Mesendoderm (in vitro differentiated cells): ENCODE results near the gene RASAL2.

Experiments used
- DNase-seq: peaks from one replicate; pipeline ENCODE4 v3.0.0; 2013
- H2AK5ac ChIP-seq: 2 replicates; pipeline ENCODE4 v1.6.1; 2013; ENCODE audit warnings: low read length, inconsistent platforms
- H2BK120ac ChIP-seq: 2 replicates; pipeline ENCODE4 v1.6.1; 2013; ENCODE audit warnings: low read depth, mild to moderate bottlenecking, low read length, moderate library complexity, mixed read lengths
- H2BK15ac ChIP-seq: replicated peaks from 2 replicates; pipeline ENCODE4 v1.6.1; 2013; ENCODE audit warnings: low read depth, mild to moderate bottlenecking, moderate library complexity
- H2BK5ac ChIP-seq: 2 replicates; pipeline ENCODE4 v1.6.1; 2013; ENCODE audit warnings: low read length, inconsistent platforms
- H3K18ac ChIP-seq: 2 replicates; pipeline ENCODE4 v1.6.1; 2013; ENCODE audit warnings: mild to moderate bottlenecking, low read length, mixed read lengths
- H3K23ac ChIP-seq: one replicate; pipeline ENCODE4 v1.6.1; 2013; ENCODE audit warnings: low read length
- H3K27ac ChIP-seq: 2 replicates; pipeline ENCODE4 v1.5.1; 2013; ENCODE audit warnings: low read depth, mild to moderate bottlenecking, inconsistent platforms, low read length, moderate library complexity
- H3K27me3 ChIP-seq: 2 replicates; pipeline ENCODE4 v1.6.1; 2013; ENCODE audit warnings: low read length, control low read depth, mild to moderate bottlenecking, inconsistent platforms; ENCODE audit not compliant: insufficient read depth, poor library complexity
- H3K36me3 ChIP-seq: 2 replicates; pipeline ENCODE4 v1.6.1; 2013; ENCODE audit warnings: low read length, inconsistent platforms; ENCODE audit not compliant: control insufficient read depth, insufficient read depth
- H3K4ac ChIP-seq: one replicate; pipeline ENCODE4 v1.6.1; 2013; ENCODE audit warnings: low read depth, mild to moderate bottlenecking, low read length, moderate library complexity
- H3K4me1 ChIP-seq: 2 replicates; pipeline ENCODE4 v1.6.1; 2013; ENCODE audit warnings: low read depth, low read length, inconsistent platforms; ENCODE audit not compliant: control insufficient read depth
- H3K4me2 ChIP-seq: 2 replicates; pipeline ENCODE4 v1.6.1; 2013; ENCODE audit warnings: low read length
- H3K4me3 ChIP-seq: 2 replicates; pipeline ENCODE4 v1.5.1; 2013; ENCODE audit warnings: mild to moderate bottlenecking, low read length
- H3K56ac ChIP-seq: one replicate; pipeline ENCODE4 v1.6.1; 2013; ENCODE audit warnings: low read length
- H3K79me1 ChIP-seq: 2 replicates; pipeline ENCODE4 v1.6.1; 2013; ENCODE audit warnings: low read length, inconsistent platforms
- H3K79me2 ChIP-seq: 2 replicates; pipeline ENCODE4 v1.6.1; 2013; ENCODE audit warnings: mild to moderate bottlenecking, low read length; ENCODE audit not compliant: control insufficient read depth, insufficient read depth
- H3K9ac ChIP-seq: 2 replicates; pipeline ENCODE4 v1.6.1; 2013; ENCODE audit warnings: low read length, inconsistent platforms
- H4K5ac ChIP-seq: one replicate; pipeline ENCODE4 v1.6.1; 2013; ENCODE audit warnings: low read length
- H4K8ac ChIP-seq: one replicate; pipeline ENCODE4 v1.6.1; 2013; ENCODE audit warnings: low read depth, mild to moderate bottlenecking, control low read depth, low read length, moderate library complexity
- WGBS: extraction: QIAGEN DNeasy Blood & Tissue Kit; methylation state at CpG from one replicate; pipeline ENCODE4 v1.1.7; 2013; ENCODE audit warnings: low lambda C conversion rate, missing lambda C conversion rate; ENCODE audit not compliant: insufficient coverage; ENCODE audit errors: extremely low coverage; 5-methylcytosine and 5-hydroxymethylcytosine counted together

Gene RASAL2

DNA sequence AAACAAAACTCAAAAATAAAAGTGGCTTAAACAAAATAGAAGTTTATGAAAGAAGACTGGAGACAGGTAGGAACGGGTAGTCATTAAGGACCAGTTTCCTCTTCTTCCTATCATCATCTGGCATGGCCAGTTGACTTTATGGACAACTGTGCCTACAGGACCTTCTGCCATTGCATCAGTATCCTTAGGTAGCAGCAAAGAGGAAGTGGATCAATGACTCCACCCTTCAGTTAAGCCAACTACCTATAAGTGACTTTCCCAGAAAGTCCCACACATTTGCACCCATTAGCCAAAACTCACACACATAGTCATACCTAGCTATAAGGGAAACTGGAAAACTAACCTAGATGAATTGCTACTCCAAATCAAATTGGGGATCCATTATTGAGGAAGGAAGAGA is 51.7 kb downstream of the RASAL2 start:
- H3K27me3 ChIP-seq, result no peaks in the 10 kb centered on the region
- WGBS, result no CpG with 5 or more reads among the region's 1 CpG
- H3K4me3 ChIP-seq, result no peak overlapping the region

DNA sequence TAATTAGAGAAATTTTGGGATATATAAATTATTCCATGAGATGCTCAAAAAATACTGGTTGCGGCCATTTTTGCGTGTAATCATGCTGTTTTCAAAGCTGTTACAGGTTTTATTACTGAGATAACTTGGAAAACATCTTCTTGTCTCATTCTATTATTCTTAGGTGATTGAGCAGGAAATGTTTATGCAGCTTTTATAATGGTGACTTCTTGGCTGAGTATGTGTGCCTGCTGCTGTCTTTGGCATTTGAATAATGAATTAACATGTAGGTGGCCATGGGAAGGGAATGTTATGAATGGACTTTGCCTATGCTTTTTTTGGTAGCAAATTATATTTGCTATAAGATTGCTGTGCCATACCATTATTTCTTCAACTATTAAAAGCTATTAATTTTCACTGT is 52.5 kb downstream of the RASAL2 start:
- Histone ChIP-seq H3K4me2 (no peak overlapping the region), H3K79me2 (peaks cover 4% of the 10 kb centered on the region), H3K18ac (no peak overlapping the region), H2BK120ac (no peak overlapping the region), H2BK15ac (no peak overlapping the region), H3K4me1 (no peaks in the 10 kb centered on the region), H3K79me1 (peaks cover 4% of the 10 kb centered on the region), H3K9ac (no peak overlapping the region), H3K27ac (no peak overlapping the region), H2BK5ac (no peak overlapping the region), H2AK5ac (no peak overlapping the region), H3K4ac (no peak overlapping the region), H4K5ac (no peak overlapping the region), H3K27me3 (no peaks in the 10 kb centered on the region), H4K8ac (no peak overlapping the region), H3K36me3 (no peaks in the 10 kb centered on the region), H3K23ac (no peak overlapping the region), H3K4me3 (no peak overlapping the region), H3K56ac (no peak overlapping the region)
- DNase-seq, result no peak
- no CpG with 5 or more reads among the region's 2 CpGs for WGBS

More for the DNA sequence above, 51.7 kb downstream of the RASAL2 start:
- no peak overlapping the region for H3K4me2 ChIP-seq
- no peak overlapping the region for H2BK15ac ChIP-seq
- no peak overlapping the region for H3K23ac ChIP-seq
- no peak overlapping the region for H4K8ac ChIP-seq
- no peaks in the 10 kb centered on the region for H3K4me1 ChIP-seq
- peaks cover 4% of the 10 kb centered on the region for H3K79me1 ChIP-seq
- H3K4ac ChIP-seq, result no peak overlapping the region
- H2AK5ac ChIP-seq, result no peak overlapping the region
- no peak overlapping the region for H3K56ac ChIP-seq
- H3K9ac ChIP-seq, result no peak overlapping the region
- no peak overlapping the region for H3K27ac ChIP-seq
- no peak overlapping the region for H4K5ac ChIP-seq
- peaks cover 4% of the 10 kb centered on the region for H3K79me2 ChIP-seq
- no peak overlapping the region for H2BK5ac ChIP-seq
- no peak for DNase-seq
- H2BK120ac ChIP-seq, result no peak overlapping the region
- H3K36me3 ChIP-seq, result no peaks in the 10 kb centered on the region
- H3K18ac ChIP-seq, result no peak overlapping the region

DNA sequence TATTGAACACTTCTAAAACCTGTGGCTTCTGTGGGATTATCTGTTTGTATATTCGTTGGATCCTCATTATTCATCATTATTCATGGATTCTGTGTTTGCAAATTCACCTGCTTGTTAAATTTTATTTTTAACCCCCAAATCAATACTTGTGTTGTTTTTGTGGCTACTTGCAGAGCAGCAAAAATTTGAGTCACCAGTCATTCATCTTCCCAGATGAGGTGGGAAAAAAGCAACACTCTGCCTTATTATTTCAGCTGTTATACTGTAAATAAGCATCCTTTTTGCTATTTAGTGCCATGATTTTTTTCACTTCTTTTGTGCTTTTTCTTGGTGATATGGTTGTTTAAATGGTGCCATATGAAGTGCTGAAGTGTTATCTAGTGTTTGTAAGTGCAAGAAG is 56.7 kb downstream of the RASAL2 start:
- Histone ChIP-seq H3K4me2 (no peak overlapping the region), H3K36me3 (no peaks in the 10 kb centered on the region), H3K4me3 (no peak overlapping the region), H3K56ac (no peak overlapping the region), H3K23ac (no peak overlapping the region), H3K4me1 (no peaks in the 10 kb centered on the region), H3K27me3 (no peaks in the 10 kb centered on the region), H4K5ac (no peak overlapping the region), H2BK120ac (no peak overlapping the region), H2BK15ac (no peak overlapping the region), H3K9ac (no peak overlapping the region), H2BK5ac (no peak overlapping the region), H2AK5ac (no peak overlapping the region), H3K4ac (no peak overlapping the region), H4K8ac (no peak overlapping the region), H3K79me2 (peaks cover 6% of the 10 kb centered on the region), H3K18ac (no peak overlapping the region), H3K79me1 (peaks cover 6% of the 10 kb centered on the region), H3K27ac (no peak overlapping the region)
- no CpG with 5 or more reads among the region's 1 CpG for WGBS
- DNase-seq, result no peak

DNA sequence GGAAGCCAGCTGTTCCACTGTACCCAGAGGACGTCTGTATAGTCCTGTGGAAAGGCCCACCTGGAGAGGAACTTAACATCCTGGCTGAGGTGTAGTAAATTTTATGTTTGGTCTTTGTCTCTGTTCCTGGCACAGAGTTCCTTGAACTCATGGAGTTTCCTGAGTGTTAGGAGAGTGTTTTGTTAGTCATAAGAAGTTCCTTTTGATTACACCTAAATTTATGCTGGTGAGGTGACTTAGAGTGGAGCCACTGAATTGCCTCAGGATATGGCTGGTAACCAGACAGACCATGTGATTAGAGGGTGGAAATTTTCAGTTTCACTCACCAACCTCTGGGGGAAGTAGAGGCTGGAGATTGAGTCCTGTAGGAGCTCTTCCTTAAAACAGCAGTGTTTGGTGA is 57.9 kb downstream of the RASAL2 start:
- H3K4me1 ChIP-seq, result no peaks in the 10 kb centered on the region
- H3K4me2 ChIP-seq, result no peak overlapping the region
- H3K18ac ChIP-seq, result no peak overlapping the region
- H3K9ac ChIP-seq, result no peak overlapping the region
- no peak overlapping the region for H3K4ac ChIP-seq
- peaks cover 6% of the 10 kb centered on the region for H3K79me2 ChIP-seq
- H3K79me1 ChIP-seq, result peaks cover 5% of the 10 kb centered on the region
- H3K23ac ChIP-seq, result no peak overlapping the region
- no peak overlapping the region for H3K4me3 ChIP-seq
- H2BK5ac ChIP-seq, result no peak overlapping the region
- WGBS, result no CpG with 5 or more reads among the region's 1 CpG
- no peak overlapping the region for H4K8ac ChIP-seq
- H3K27ac ChIP-seq, result no peak overlapping the region
- no peak for DNase-seq
- H2BK15ac ChIP-seq, result no peak overlapping the region
- H3K27me3 ChIP-seq, result no peaks in the 10 kb centered on the region
- no peak overlapping the region for H2BK120ac ChIP-seq
- H3K36me3 ChIP-seq, result no peaks in the 10 kb centered on the region
- no peak overlapping the region for H2AK5ac ChIP-seq
- no peak overlapping the region for H3K56ac ChIP-seq
- H4K5ac ChIP-seq, result no peak overlapping the region

DNA sequence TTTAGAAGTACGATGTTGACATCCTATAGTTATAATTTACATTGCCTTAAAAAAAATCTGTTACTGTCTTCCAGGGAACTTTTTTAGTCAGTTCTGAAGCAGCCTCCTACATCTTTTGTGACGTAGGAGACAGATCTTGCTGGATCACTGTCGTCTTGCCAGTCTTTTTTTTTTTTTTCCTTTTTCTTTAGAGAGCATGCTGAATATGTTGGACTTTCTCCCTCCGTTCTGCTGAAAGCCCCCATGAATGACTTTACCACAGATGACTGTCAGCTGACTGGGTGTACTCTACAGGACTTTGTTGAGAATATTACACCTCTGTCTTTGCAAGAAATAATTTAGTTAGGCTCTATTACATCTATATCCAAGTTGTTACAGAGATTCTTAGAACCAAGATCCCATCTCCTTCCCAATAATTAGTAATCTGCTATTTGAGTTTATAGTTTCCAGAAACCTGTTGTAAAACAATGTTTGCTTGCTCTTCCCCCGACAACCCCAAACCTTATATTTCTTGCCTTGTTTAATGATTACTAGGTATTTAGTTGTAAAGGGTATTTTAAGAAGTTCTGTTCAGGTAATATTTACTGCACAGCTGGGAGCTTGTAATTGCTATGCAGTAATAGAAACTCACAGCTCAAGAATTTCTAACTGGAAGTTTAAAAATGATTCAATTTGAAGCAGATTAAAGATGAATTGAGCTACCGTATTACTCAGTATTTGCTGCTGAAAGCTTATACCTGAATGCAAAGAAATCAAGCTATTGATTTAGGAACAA is 61.8 kb downstream of the RASAL2 start:
- Histone ChIP-seq H2AK5ac (no peak overlapping the region), H3K18ac (no peak overlapping the region), H3K4me2 (no peak overlapping the region), H3K4ac (no peak overlapping the region), H2BK120ac (no peak overlapping the region), H3K4me3 (no peak overlapping the region), H3K27me3 (no peaks in the 10 kb centered on the region), H3K9ac (no peak overlapping the region), H3K56ac (no peak overlapping the region), H4K5ac (no peak overlapping the region), H3K36me3 (no peaks in the 10 kb centered on the region), H3K23ac (no peak overlapping the region), H2BK15ac (no peak overlapping the region), H3K79me1 (peaks cover 5% of the 10 kb centered on the region), H3K27ac (no peak overlapping the region), H4K8ac (no peak overlapping the region), H3K4me1 (peaks cover 2% of the 10 kb centered on the region), H3K79me2 (peaks cover 6% of the 10 kb centered on the region), H2BK5ac (no peak overlapping the region)
- no peak for DNase-seq
- WGBS, result no CpG with 5 or more reads among the region's 6 CpGs
